ENCODE results near the gene ZSCAN5B.
"Not testable (repeated sequence)": the region's sequence is repeated elsewhere in the genome, so short reads cannot be mapped to it uniquely, and the experiment has no call there.

The ZSCAN5B gene

GRCh38 chr19:56175861-56176307, 21.7 kb downstream of the ZSCAN5B start, which contains the start of gene GALP:
TSS of gene GALP (plus strand) at chr19:56176008. CDS start at chr19:56177109, 1,101 bp downstream.
- DNase-seq = not testable (repeated sequence)

GRCh38 chr19:56174550-56174949, 23.0 kb downstream of the ZSCAN5B start:
- no peak for DNase-seq

GRCh38 chr19:56174086-56174485, 23.5 kb downstream of the ZSCAN5B start:
- DNase-seq = no peak

GRCh38 chr19:56170261-56170660, 27.3 kb downstream of the ZSCAN5B start:
- no peak for DNase-seq

- no peak for DNase-seq
Observed at GRCh38 chr19:56167064-56167578, 30.5 kb downstream of the ZSCAN5B start.

- no peak for DNase-seq
Observed at GRCh38 chr19:56163097-56163496, 34.5 kb downstream of the ZSCAN5B start.

- DNase-seq = peak; percentile 8
Observed at GRCh38 chr19:56162258-56162657, 35.3 kb downstream of the ZSCAN5B start.

GRCh38 chr19:56161534-56161933, 36.0 kb downstream of the ZSCAN5B start:
- no peak for DNase-seq

GRCh38 chr19:56159622-56160271, 37.8 kb downstream of the ZSCAN5B start:
- DNase-seq = no peak

- DNase-seq = no peak
Observed at GRCh38 chr19:56159009-56159559, 38.5 kb downstream of the ZSCAN5B start.

- DNase-seq = no peak
Observed at GRCh38 chr19:56158170-56158757, 39.3 kb downstream of the ZSCAN5B start.

- DNase-seq = no peak
Observed at GRCh38 chr19:56156768-56157167, 40.8 kb downstream of the ZSCAN5B start.

GRCh38 chr19:56155124-56155687, 42.4 kb downstream of the ZSCAN5B start:
- DNase-seq = no peak

GRCh38 chr19:56153507-56153906, 44.1 kb downstream of the ZSCAN5B start:
- DNase-seq = no peak

- DNase-seq = no peak
Observed at GRCh38 chr19:56152644-56153043, 44.9 kb downstream of the ZSCAN5B start.

- no peak for DNase-seq
Observed at GRCh38 chr19:56150358-56150757, 47.2 kb downstream of the ZSCAN5B start.

GRCh38 chr19:56149656-56150038, 47.9 kb downstream of the ZSCAN5B start:
- DNase-seq = no peak

- not testable (repeated sequence) for DNase-seq
Observed at GRCh38 chr19:56148955-56149655, 48.5 kb downstream of the ZSCAN5B start.

GRCh38 chr19:56148096-56148495, 49.5 kb downstream of the ZSCAN5B start:
- no peak for DNase-seq

- DNase-seq = no peak
Observed at GRCh38 chr19:56147307-56147706, 50.3 kb downstream of the ZSCAN5B start.

GRCh38 chr19:56146904-56147303, 50.7 kb downstream of the ZSCAN5B start:
- no peak for DNase-seq

GRCh38 chr19:56145698-56146097, 51.9 kb downstream of the ZSCAN5B start:
- DNase-seq = no peak

GRCh38 chr19:56144831-56145230, 52.8 kb downstream of the ZSCAN5B start:
- no peak for DNase-seq
